HepG2 (cell line): Measurements from ENCODE around the gene S100A13. TPM values are rescaled to one million over a fixed set of nuclear protein-coding genes. Genes with fewer than 3 reads are reported as not detected.

ENCODE experiments used
- BHLHE40 ChIP-seq: IDR thresholded peaks from 2 replicates; pipeline ENCODE4 v1.6.1; 2011; ENCODE audit warnings: low read length, improper control_type of control experiment
- CHD4 ChIP-seq: fragments of 200-600 bp; sonication (generic); IDR thresholded peaks from 2 replicates; pipeline ENCODE4 v1.7.0; 2017; ENCODE audit warnings: mild to moderate bottlenecking, low read length, borderline replicate concordance
- CREB1 ChIP-seq, 2 experiments: fragments of 450-650 bp in 1 of 2; IDR thresholded peaks; 2 replicates each; pipeline ENCODE4 v1.6.1; 2016 to 2017; ENCODE audit warnings: control low read depth in 1 of 2, mild to moderate bottlenecking in 1 of 2, missing compliant biosample characterization in 1 of 2, missing genetic modification characterization in 1 of 2
- MED13 ChIP-seq: sonication (generic); formaldehyde crosslinking; IDR thresholded peaks from 2 replicates; pipeline ENCODE4 v1.5.0; 2020; ENCODE audit warnings: missing genetic modification reagents
- NFRKB ChIP-seq: fragments of 450-650 bp; IDR thresholded peaks from 2 replicates; pipeline ENCODE4 v1.6.1; 2017
- POLR2G ChIP-seq: fragments of 200-400 bp; formaldehyde crosslinking; IDR thresholded peaks from 2 replicates; pipeline ENCODE4 v1.6.1; 2018; ENCODE audit warnings: mild to moderate bottlenecking, low read depth, low read length, moderate library complexity
- PTBP1 ChIP-seq: fragments of 200-400 bp; formaldehyde crosslinking; IDR thresholded peaks from 2 replicates; pipeline ENCODE4 v1.6.1; 2018; ENCODE audit warnings: low read length, low read depth; ENCODE audit not compliant: poor library complexity, severe bottlenecking
- ZNF850 ChIP-seq: sonication (generic); formaldehyde crosslinking; conservative IDR thresholded peaks from 2 replicates; pipeline ENCODE4 v1.9.0; 2021; ENCODE audit warnings: mild to moderate bottlenecking, missing genetic modification reagents
- polyA plus RNA-seq, 8 experiments: library from polyadenylated mRNA; depleted of rRNA in 3 of 8; stranded (reverse) in 7 of 8; unstranded in 1 of 8; fragments of >200 nt; fragmentation: Illumina TruSeq in 4 of 8; extraction: Trizol in 4 of 8; gene quantifications; 2 replicates each; pipeline versions ENCODE4 v1.2.1 to v1.2.3, GENCODE V29; 2011 to 2016; ENCODE audit warnings: low read depth in 4 of 8, missing spikeins in 1 of 8, mixed read lengths in 1 of 8; ENCODE audit not compliant: insufficient read depth in 1 of 8
- total RNA-seq, 5 experiments: library from RNA; depleted of rRNA; stranded (reverse); fragments of >200 nt; fragmentation: Illumina TruSeq; extraction: Trizol; gene quantifications; 2 replicates each; pipeline ENCODE4 v1.2.3, GENCODE V29; 2016; ENCODE audit warnings: low read depth in 1 of 5
- TF ChIP-seq, protein P1 (sequence below): sonication (generic); formaldehyde crosslinking; IDR thresholded peaks from 2 replicates; pipeline ENCODE4 v1.4.0; 2020; ENCODE audit warnings: mild to moderate bottlenecking, missing genetic modification reagents, borderline replicate concordance
- TF ChIP-seq, protein P2 (sequence below), 2 experiments: sonication (generic) in 1 of 2; formaldehyde crosslinking in 1 of 2; IDR thresholded peaks; 2 replicates each; pipeline versions ENCODE4 v1.6.1 to v1.9.0; 2014 to 2022; ENCODE audit warnings: antibody characterized with exemption in 1 of 2, borderline replicate concordance in 1 of 2, inconsistent platforms in 1 of 2, low read depth in 1 of 2, missing genetic modification reagents in 1 of 2
- TF ChIP-seq, protein P3 (sequence below): sonication (generic); formaldehyde crosslinking; IDR thresholded peaks from 2 replicates; pipeline ENCODE4 v1.5.1; 2020; ENCODE audit warnings: missing genetic modification reagents, mild to moderate bottlenecking, borderline replicate concordance
- TF ChIP-seq, protein P4 (sequence below): sonication (generic); formaldehyde crosslinking; IDR thresholded peaks from 2 replicates; pipeline ENCODE4 v1.5.1; 2020; ENCODE audit warnings: missing genetic modification reagents, mild to moderate bottlenecking, borderline replicate concordance
- TF ChIP-seq, protein P5 (sequence below): sonication (generic); formaldehyde crosslinking; IDR thresholded peaks from 2 replicates; pipeline ENCODE4 v1.5.0; 2020; ENCODE audit warnings: mild to moderate bottlenecking, missing genetic modification reagents

The S100A13 gene
- total and polyA plus RNA-seq, 2 of the 13 experiments (the other 11 are each of a cell fraction or from before 2014, with no cell fraction given) = 89.5 to 172 TPM

DNA sequence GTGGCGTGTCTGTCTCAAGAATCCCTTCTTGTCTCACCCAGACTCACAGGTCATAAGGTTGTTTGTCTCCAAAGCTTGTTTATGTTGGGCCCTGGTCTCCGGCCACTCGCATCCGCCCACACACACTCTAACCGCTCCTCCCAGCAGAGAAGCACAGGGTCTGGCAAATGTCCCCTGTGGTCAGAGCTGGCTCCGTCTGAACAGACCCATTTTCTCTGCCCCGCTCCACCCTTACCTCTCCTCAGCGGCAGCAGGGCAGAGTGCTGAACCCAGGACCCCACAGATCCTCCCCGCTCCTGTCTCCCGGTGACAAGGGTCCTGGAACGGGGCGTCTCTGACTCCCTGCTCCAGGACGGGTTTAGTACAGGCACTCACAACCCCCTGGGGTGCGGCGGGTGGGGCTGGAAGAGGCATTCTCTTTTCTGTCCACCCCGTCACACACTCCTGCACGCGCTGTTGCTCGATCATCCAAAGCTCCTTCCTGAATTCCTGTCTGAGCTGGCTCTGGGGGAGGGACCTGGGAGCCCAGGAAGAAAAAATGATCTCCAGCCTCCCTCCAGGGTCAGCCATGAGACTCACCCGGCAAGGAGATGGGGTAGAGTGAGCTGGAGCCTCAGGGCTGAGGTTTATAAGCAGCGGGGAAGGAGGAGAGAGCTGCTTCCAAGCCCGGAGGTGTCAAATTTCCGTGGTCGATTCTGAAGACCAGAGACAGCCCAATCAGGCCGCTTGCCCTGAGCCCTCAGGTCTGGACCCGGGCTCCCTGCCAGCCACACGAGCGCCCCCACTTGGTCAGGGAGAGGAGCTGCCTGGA lies at the start of gene S100A13 (continued):
- TF ChIP-seq, protein P1, sequence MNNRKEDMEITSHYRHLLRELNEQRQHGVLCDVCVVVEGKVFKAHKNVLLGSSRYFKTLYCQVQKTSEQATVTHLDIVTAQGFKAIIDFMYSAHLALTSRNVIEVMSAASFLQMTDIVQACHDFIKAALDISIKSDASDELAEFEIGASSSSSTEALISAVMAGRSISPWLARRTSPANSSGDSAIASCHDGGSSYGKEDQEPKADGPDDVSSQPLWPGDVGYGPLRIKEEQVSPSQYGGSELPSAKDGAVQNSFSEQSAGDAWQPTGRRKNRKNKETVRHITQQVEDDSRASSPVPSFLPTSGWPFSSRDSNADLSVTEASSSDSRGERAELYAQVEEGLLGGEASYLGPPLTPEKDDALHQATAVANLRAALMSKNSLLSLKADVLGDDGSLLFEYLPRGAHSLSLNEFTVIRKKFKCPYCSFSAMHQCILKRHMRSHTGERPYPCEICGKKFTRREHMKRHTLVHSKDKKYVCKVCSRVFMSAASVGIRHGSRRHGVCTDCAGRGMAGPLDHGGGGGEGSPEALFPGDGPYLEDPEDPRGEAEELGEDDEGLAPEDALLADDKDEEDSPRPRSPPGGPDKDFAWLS (CRISPR knock-in tag) = no peak
- TF ChIP-seq, protein P2, sequence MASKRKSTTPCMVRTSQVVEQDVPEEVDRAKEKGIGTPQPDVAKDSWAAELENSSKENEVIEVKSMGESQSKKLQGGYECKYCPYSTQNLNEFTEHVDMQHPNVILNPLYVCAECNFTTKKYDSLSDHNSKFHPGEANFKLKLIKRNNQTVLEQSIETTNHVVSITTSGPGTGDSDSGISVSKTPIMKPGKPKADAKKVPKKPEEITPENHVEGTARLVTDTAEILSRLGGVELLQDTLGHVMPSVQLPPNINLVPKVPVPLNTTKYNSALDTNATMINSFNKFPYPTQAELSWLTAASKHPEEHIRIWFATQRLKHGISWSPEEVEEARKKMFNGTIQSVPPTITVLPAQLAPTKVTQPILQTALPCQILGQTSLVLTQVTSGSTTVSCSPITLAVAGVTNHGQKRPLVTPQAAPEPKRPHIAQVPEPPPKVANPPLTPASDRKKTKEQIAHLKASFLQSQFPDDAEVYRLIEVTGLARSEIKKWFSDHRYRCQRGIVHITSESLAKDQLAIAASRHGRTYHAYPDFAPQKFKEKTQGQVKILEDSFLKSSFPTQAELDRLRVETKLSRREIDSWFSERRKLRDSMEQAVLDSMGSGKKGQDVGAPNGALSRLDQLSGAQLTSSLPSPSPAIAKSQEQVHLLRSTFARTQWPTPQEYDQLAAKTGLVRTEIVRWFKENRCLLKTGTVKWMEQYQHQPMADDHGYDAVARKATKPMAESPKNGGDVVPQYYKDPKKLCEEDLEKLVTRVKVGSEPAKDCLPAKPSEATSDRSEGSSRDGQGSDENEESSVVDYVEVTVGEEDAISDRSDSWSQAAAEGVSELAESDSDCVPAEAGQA (IDR thresholded peaks at IDR 0.05; ENCODE audit: low read depth) = no peak
- TF ChIP-seq, protein P2 (CRISPR knock-in tag; IDR thresholded peaks at IDR 0.05; ENCODE audit: borderline replicate concordance) = no peak
- TF ChIP-seq BHLHE40 (no peak), CREB1 (IDR thresholded peaks at IDR 0.05) (no peak), CREB1 (CRISPR knock-in tag; IDR thresholded peaks at IDR 0.05) (no peak), CHD4 (0 out of 2 replicates have a peak, but pooled peaks have one; percentile 18), MED13 (no peak), ZNF850 (no peak), NFRKB (no peak), PTBP1 (no peak), POLR2G (peak; percentile 94)
- TF ChIP-seq, protein P3, sequence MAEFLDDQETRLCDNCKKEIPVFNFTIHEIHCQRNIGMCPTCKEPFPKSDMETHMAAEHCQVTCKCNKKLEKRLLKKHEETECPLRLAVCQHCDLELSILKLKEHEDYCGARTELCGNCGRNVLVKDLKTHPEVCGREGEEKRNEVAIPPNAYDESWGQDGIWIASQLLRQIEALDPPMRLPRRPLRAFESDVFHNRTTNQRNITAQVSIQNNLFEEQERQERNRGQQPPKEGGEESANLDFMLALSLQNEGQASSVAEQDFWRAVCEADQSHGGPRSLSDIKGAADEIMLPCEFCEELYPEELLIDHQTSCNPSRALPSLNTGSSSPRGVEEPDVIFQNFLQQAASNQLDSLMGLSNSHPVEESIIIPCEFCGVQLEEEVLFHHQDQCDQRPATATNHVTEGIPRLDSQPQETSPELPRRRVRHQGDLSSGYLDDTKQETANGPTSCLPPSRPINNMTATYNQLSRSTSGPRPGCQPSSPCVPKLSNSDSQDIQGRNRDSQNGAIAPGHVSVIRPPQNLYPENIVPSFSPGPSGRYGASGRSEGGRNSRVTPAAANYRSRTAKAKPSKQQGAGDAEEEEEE (CRISPR knock-in tag) = no peak
- TF ChIP-seq, protein P4, sequence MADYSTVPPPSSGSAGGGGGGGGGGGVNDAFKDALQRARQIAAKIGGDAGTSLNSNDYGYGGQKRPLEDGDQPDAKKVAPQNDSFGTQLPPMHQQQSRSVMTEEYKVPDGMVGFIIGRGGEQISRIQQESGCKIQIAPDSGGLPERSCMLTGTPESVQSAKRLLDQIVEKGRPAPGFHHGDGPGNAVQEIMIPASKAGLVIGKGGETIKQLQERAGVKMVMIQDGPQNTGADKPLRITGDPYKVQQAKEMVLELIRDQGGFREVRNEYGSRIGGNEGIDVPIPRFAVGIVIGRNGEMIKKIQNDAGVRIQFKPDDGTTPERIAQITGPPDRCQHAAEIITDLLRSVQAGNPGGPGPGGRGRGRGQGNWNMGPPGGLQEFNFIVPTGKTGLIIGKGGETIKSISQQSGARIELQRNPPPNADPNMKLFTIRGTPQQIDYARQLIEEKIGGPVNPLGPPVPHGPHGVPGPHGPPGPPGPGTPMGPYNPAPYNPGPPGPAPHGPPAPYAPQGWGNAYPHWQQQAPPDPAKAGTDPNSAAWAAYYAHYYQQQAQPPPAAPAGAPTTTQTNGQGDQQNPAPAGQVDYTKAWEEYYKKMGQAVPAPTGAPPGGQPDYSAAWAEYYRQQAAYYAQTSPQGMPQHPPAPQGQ = no peak
- TF ChIP-seq, protein P5, sequence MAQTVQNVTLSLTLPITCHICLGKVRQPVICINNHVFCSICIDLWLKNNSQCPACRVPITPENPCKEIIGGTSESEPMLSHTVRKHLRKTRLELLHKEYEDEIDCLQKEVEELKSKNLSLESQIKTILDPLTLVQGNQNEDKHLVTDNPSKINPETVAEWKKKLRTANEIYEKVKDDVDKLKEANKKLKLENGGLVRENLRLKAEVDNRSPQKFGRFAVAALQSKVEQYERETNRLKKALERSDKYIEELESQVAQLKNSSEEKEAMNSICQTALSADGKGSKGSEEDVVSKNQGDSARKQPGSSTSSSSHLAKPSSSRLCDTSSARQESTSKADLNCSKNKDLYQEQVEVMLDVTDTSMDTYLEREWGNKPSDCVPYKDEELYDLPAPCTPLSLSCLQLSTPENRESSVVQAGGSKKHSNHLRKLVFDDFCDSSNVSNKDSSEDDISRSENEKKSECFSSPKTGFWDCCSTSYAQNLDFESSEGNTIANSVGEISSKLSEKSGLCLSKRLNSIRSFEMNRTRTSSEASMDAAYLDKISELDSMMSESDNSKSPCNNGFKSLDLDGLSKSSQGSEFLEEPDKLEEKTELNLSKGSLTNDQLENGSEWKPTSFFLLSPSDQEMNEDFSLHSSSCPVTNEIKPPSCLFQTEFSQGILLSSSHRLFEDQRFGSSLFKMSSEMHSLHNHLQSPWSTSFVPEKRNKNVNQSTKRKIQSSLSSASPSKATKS (CRISPR knock-in tag) = no peak
